SK-N-SH (cell line): Measurements from ENCODE around the gene CPNE7.

ENCODE experiments used
- CHD2 ChIP-seq: fragments of 150-350 bp; IDR thresholded peaks from 2 replicates; pipeline ENCODE4 v1.6.1; 2018; ENCODE audit warnings: low read length; ENCODE audit not compliant: partially characterized antibody
- FOXM1 ChIP-seq: IDR thresholded peaks from 2 replicates; pipeline ENCODE4 v1.4.0; 2012; ENCODE audit warnings: low read depth, mild to moderate bottlenecking
- JUND ChIP-seq: IDR thresholded peaks from 2 replicates; pipeline ENCODE4 v1.4.0; 2012
- MXI1 ChIP-seq: IDR thresholded peaks from 2 replicates; pipeline ENCODE4 v1.6.1; 2012; ENCODE audit warnings: mild to moderate bottlenecking, low read depth, low read length, improper control_type of control experiment
- POLR2AphosphoS5 ChIP-seq: IDR thresholded peaks from 2 replicates; pipeline ENCODE4 v1.6.1; 2012; ENCODE audit warnings: low read depth, low read length
- RFX5 ChIP-seq: IDR thresholded peaks from 2 replicates; pipeline ENCODE4 v1.6.1; 2012; ENCODE audit warnings: mild to moderate bottlenecking, improper control_type of control experiment, low read length
- RXRA ChIP-seq: IDR thresholded peaks from 2 replicates; pipeline ENCODE4 v1.4.0; 2012; ENCODE audit warnings: low read depth, mild to moderate bottlenecking, borderline replicate concordance
- SMC3 ChIP-seq: IDR thresholded peaks from 2 replicates; pipeline ENCODE4 v1.6.1; 2012; ENCODE audit warnings: low read depth, low read length, improper control_type of control experiment
- TAF1 ChIP-seq: IDR thresholded peaks from 2 replicates; pipeline ENCODE4 v1.6.1; 2012; ENCODE audit warnings: low read depth, mild to moderate bottlenecking, low read length, moderate library complexity, borderline replicate concordance
- TCF12 ChIP-seq: IDR thresholded peaks from 2 replicates; pipeline ENCODE4 v1.4.0; 2012
- TF ChIP-seq, protein P1 (sequence below): IDR thresholded peaks from 2 replicates; pipeline ENCODE4 v1.4.0; 2012; ENCODE audit warnings: low read depth
- TF ChIP-seq, protein P2 (sequence below): fragments of 200-600 bp; sonication (generic); IDR thresholded peaks from 2 replicates; pipeline ENCODE4 v1.6.1; 2017; ENCODE audit warnings: antibody characterized with exemption, mild to moderate bottlenecking, moderate library complexity
- TF ChIP-seq, protein P3 (sequence below): IDR thresholded peaks from 2 replicates; pipeline ENCODE4 v1.6.1; 2012; ENCODE audit warnings: mild to moderate bottlenecking, low read depth, low read length, moderate library complexity
- TF ChIP-seq, protein P4 (sequence below): fragments of 150-350 bp; IDR thresholded peaks from 2 replicates; pipeline ENCODE4 v1.6.1; 2016; ENCODE audit warnings: mild to moderate bottlenecking, low read depth, low read length

DNA sequence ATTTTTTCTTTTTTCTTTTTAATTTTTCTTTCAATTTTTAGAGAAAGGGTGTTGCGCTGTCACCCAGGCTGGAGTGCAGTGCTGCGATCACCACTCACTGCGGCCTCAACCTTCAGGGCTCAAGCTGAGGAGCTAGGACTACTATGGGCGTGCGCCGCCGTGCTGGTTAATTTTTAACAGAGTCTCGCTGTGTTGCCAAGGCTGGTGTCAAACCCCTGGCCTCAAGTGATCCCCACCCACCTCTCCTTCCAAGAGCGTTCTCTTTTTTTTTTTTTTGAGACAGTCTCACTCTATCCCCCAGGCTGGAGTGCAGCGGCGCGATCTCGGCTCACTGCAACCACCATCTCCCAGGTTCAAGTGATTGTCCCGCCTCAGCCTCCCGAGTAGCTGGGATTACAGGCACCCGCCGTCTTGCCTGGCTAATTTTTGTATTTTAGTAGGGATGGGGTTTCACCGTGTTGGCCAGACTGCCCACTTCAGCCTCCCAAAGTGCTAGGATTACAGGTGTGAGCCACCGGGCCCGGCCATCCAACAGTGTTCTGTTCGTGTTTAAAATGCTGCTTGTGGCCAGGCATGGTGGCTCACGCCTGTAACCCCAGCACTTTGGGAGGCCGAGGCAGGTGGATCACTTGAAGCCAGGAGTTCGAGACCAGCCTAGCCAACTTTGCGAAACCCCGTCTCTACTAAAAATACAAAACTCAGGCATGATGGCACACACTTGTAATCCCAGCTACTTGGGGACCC is 29.6 kb upstream of the CPNE7 start:
- TF ChIP-seq, protein P1, sequence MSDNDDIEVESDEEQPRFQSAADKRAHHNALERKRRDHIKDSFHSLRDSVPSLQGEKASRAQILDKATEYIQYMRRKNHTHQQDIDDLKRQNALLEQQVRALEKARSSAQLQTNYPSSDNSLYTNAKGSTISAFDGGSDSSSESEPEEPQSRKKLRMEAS = no peak
- TF ChIP-seq MXI1 (no peak), CHD2 (no peak), FOXM1 (no peak), RXRA (no peak), TCF12 (no peak), TAF1 (no peak), JUND (no peak), POLR2AphosphoS5 (no peak), RFX5 (no peak), SMC3 (no peak)
- TF ChIP-seq, protein P2, sequence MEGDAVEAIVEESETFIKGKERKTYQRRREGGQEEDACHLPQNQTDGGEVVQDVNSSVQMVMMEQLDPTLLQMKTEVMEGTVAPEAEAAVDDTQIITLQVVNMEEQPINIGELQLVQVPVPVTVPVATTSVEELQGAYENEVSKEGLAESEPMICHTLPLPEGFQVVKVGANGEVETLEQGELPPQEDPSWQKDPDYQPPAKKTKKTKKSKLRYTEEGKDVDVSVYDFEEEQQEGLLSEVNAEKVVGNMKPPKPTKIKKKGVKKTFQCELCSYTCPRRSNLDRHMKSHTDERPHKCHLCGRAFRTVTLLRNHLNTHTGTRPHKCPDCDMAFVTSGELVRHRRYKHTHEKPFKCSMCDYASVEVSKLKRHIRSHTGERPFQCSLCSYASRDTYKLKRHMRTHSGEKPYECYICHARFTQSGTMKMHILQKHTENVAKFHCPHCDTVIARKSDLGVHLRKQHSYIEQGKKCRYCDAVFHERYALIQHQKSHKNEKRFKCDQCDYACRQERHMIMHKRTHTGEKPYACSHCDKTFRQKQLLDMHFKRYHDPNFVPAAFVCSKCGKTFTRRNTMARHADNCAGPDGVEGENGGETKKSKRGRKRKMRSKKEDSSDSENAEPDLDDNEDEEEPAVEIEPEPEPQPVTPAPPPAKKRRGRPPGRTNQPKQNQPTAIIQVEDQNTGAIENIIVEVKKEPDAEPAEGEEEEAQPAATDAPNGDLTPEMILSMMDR = no peak
- TF ChIP-seq, protein P3, sequence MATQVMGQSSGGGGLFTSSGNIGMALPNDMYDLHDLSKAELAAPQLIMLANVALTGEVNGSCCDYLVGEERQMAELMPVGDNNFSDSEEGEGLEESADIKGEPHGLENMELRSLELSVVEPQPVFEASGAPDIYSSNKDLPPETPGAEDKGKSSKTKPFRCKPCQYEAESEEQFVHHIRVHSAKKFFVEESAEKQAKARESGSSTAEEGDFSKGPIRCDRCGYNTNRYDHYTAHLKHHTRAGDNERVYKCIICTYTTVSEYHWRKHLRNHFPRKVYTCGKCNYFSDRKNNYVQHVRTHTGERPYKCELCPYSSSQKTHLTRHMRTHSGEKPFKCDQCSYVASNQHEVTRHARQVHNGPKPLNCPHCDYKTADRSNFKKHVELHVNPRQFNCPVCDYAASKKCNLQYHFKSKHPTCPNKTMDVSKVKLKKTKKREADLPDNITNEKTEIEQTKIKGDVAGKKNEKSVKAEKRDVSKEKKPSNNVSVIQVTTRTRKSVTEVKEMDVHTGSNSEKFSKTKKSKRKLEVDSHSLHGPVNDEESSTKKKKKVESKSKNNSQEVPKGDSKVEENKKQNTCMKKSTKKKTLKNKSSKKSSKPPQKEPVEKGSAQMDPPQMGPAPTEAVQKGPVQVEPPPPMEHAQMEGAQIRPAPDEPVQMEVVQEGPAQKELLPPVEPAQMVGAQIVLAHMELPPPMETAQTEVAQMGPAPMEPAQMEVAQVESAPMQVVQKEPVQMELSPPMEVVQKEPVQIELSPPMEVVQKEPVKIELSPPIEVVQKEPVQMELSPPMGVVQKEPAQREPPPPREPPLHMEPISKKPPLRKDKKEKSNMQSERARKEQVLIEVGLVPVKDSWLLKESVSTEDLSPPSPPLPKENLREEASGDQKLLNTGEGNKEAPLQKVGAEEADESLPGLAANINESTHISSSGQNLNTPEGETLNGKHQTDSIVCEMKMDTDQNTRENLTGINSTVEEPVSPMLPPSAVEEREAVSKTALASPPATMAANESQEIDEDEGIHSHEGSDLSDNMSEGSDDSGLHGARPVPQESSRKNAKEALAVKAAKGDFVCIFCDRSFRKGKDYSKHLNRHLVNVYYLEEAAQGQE = no peak
- TF ChIP-seq, protein P4, sequence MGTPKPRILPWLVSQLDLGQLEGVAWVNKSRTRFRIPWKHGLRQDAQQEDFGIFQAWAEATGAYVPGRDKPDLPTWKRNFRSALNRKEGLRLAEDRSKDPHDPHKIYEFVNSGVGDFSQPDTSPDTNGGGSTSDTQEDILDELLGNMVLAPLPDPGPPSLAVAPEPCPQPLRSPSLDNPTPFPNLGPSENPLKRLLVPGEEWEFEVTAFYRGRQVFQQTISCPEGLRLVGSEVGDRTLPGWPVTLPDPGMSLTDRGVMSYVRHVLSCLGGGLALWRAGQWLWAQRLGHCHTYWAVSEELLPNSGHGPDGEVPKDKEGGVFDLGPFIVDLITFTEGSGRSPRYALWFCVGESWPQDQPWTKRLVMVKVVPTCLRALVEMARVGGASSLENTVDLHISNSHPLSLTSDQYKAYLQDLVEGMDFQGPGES = no peak
